ENCODE measurements around the gene EIPR1. TPM values are rescaled to one million over a fixed set of nuclear protein-coding genes. Genes with fewer than 3 reads are reported as not detected.

The EIPR1 gene
- total and polyA plus RNA-seq, 10 of the 15 experiments (the other 5 are each of a cell fraction or from before 2014, with no cell fraction given) = 23.6 to 61.2 (median 42.2) TPM

- TF ChIP-seq E2F8 (IDR thresholded peaks at IDR 0.05; ENCODE audit: low read depth, partially characterized antibody) (no peak), MEF2A (IDR thresholded peaks at IDR 0.05; ENCODE audit: insufficient read depth, low read depth, low read length) (no peak), FOS (IDR thresholded peaks at IDR 0.05; ENCODE audit: borderline replicate concordance, extremely low read depth, insufficient read length) (no peak), NFYB (IDR thresholded peaks at IDR 0.05; ENCODE audit: insufficient read depth, low read depth, low read length) (no peak), POLR2A (IDR thresholded peaks at IDR 0.05; ENCODE audit: low read depth, low read length) (no peak), MEF2B (IDR thresholded peaks at IDR 0.05; ENCODE audit: partially characterized antibody, poor library complexity, severe bottlenecking) (no peak), ESRRA (IDR thresholded peaks at IDR 0.05; ENCODE audit: low read length) (no peak), POLR2AphosphoS2 (IDR thresholded peaks at IDR 0.05; ENCODE audit: low read depth, low read length) (no peak), NFIC (IDR thresholded peaks at IDR 0.05; ENCODE audit: low read depth, low read length) (no peak)
- TF ChIP-seq, protein P1, sequence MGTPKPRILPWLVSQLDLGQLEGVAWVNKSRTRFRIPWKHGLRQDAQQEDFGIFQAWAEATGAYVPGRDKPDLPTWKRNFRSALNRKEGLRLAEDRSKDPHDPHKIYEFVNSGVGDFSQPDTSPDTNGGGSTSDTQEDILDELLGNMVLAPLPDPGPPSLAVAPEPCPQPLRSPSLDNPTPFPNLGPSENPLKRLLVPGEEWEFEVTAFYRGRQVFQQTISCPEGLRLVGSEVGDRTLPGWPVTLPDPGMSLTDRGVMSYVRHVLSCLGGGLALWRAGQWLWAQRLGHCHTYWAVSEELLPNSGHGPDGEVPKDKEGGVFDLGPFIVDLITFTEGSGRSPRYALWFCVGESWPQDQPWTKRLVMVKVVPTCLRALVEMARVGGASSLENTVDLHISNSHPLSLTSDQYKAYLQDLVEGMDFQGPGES (IDR thresholded peaks at IDR 0.05) = no peak
- TF ChIP-seq, protein P2, sequence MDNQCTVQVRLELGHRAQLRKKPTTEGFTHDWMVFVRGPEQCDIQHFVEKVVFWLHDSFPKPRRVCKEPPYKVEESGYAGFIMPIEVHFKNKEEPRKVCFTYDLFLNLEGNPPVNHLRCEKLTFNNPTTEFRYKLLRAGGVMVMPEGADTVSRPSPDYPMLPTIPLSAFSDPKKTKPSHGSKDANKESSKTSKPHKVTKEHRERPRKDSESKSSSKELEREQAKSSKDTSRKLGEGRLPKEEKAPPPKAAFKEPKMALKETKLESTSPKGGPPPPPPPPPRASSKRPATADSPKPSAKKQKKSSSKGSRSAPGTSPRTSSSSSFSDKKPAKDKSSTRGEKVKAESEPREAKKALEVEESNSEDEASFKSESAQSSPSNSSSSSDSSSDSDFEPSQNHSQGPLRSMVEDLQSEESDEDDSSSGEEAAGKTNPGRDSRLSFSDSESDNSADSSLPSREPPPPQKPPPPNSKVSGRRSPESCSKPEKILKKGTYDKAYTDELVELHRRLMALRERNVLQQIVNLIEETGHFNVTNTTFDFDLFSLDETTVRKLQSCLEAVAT (IDR thresholded peaks at IDR 0.05) = no peak
- TF ChIP-seq, protein P3, sequence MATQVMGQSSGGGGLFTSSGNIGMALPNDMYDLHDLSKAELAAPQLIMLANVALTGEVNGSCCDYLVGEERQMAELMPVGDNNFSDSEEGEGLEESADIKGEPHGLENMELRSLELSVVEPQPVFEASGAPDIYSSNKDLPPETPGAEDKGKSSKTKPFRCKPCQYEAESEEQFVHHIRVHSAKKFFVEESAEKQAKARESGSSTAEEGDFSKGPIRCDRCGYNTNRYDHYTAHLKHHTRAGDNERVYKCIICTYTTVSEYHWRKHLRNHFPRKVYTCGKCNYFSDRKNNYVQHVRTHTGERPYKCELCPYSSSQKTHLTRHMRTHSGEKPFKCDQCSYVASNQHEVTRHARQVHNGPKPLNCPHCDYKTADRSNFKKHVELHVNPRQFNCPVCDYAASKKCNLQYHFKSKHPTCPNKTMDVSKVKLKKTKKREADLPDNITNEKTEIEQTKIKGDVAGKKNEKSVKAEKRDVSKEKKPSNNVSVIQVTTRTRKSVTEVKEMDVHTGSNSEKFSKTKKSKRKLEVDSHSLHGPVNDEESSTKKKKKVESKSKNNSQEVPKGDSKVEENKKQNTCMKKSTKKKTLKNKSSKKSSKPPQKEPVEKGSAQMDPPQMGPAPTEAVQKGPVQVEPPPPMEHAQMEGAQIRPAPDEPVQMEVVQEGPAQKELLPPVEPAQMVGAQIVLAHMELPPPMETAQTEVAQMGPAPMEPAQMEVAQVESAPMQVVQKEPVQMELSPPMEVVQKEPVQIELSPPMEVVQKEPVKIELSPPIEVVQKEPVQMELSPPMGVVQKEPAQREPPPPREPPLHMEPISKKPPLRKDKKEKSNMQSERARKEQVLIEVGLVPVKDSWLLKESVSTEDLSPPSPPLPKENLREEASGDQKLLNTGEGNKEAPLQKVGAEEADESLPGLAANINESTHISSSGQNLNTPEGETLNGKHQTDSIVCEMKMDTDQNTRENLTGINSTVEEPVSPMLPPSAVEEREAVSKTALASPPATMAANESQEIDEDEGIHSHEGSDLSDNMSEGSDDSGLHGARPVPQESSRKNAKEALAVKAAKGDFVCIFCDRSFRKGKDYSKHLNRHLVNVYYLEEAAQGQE (IDR thresholded peaks at IDR 0.05; ENCODE audit: low read depth, low read length) = no peak
Observed at GRCh38 chr2:3203497-3204019, 174.1 kb downstream of the EIPR1 start (continued).
